Measurements from ENCODE around the gene INAFM2. TPM values are rescaled to one million over a fixed set of nuclear protein-coding genes. Genes with fewer than 3 reads are reported as not detected.

INAFM2 gene
- total RNA-seq, result 10 to 100 TPM; 39.0 to 41.3 (median 40.7) TPM

- peak; percentile 97 for DNase-seq (ENCODE audit: extremely low spot score)
- intact Hi-C loops (cut with DNase I), result loop anchor here (2.0 to 5.0 kb wide), 2 partner anchors 15 to 44 kb away; no protein-coding TSS in a partner anchor
- TF ChIP-seq EP300 (IDR thresholded peaks at IDR 0.05), result no peak
- TF ChIP-seq POLR2AphosphoS5 (IDR thresholded peaks at IDR 0.05), result peak; percentile 66 to 83
- TF ChIP-seq POLR2A (IDR thresholded peaks at IDR 0.05; ENCODE audit: low read depth), result no peak
- peak; percentile 60 to 77 (median 72) for TF ChIP-seq CTCF (IDR thresholded peaks at IDR 0.05)
- Histone ChIP-seq H3K4me3 (peak within 1 kb of the TSS; percentile 86 to 95 (median 95)), H3K4me1 (peaks cover 40 to 71% (median 64%) of the 10 kb centered on the region in 4 donors), H3K9me3 (no peaks in the 10 kb centered on the region), H3K27me3 (no peaks in the 10 kb centered on the region), H3K27ac (replicated peaks in 1 of 4) (peak within 1 kb of the TSS; percentile 92 to 98 (median 96)), H3K36me3 (peaks cover 0 to 5% (median 0%) of the 10 kb centered on the region in 4 donors)
- WGBS, result 1% methylated on average over 31 of the region's 103 CpGs
These were observed at the start of gene INAFM2 for GRCh38 chr15:40323239-40323952. INAFM2 (plus strand) TSS chr15:40323692; CDS start chr15:40324056, 364 bp downstream.

GRCh38 chr15:40274350-40275274 lies 48.9 kb upstream of the INAFM2 start:
- no peaks in the 10 kb centered on the region for H3K36me3 ChIP-seq
- TF ChIP-seq CTCF (IDR thresholded peaks at IDR 0.05) (peak in 2 of 3 experiments; percentile 100), EP300 (IDR thresholded peaks at IDR 0.05) (no peak), POLR2A (IDR thresholded peaks at IDR 0.05; ENCODE audit: low read depth) (no peak), POLR2AphosphoS5 (IDR thresholded peaks at IDR 0.05) (peak in 1 of 2 donors; percentile 62)
- peak; percentile 96 for DNase-seq (ENCODE audit: extremely low spot score)
- peaks cover 4 to 7% (median 5%) of the 10 kb centered on the region in 4 donors for H3K4me1 ChIP-seq
- intact Hi-C loops (cut with DNase I), result loop anchor here (1.0 to 2.0 kb wide), 2 partner anchors 57 to 230 kb away; no protein-coding TSS in a partner anchor
- no peak overlapping the region for H3K27ac ChIP-seq (replicated peaks in 1 of 4)
- H3K9me3 ChIP-seq, result no peaks in the 10 kb centered on the region
- H3K4me3 ChIP-seq, result no peak overlapping the region
- WGBS, result 53% methylated on average over 24 of the region's 26 CpGs
- peaks cover 0 to 27% (median 3%) of the 10 kb centered on the region in 4 donors for H3K27me3 ChIP-seq

- DNase-seq (ENCODE audit: extremely low spot score), result no peak
- H3K36me3 ChIP-seq, result no peaks in the 10 kb centered on the region
- no peak overlapping the region for H3K4me3 ChIP-seq
- TF ChIP-seq EP300 (IDR thresholded peaks at IDR 0.05) (no peak), POLR2AphosphoS5 (IDR thresholded peaks at IDR 0.05) (no peak), POLR2A (IDR thresholded peaks at IDR 0.05; ENCODE audit: low read depth) (no peak), CTCF (IDR thresholded peaks at IDR 0.05) (no peak)
- H3K9me3 ChIP-seq, result no peaks in the 10 kb centered on the region
- intact Hi-C loops (cut with DNase I), result loop anchor here (2.0 kb wide), 1 partner anchor 231 kb away; no protein-coding TSS in a partner anchor
- WGBS, result 85% methylated on average over 4 of the region's 5 CpGs
- peaks cover 9 to 13% (median 11%) of the 10 kb centered on the region in 4 donors for H3K4me1 ChIP-seq
- no peak overlapping the region for H3K27ac ChIP-seq (replicated peaks in 1 of 4)
- H3K27me3 ChIP-seq, result peaks cover 5 to 36% (median 11%) of the 10 kb centered on the region in 4 donors
These were observed 48.0 kb upstream of the INAFM2 start for GRCh38 chr15:40275523-40275922.

GRCh38 chr15:40275954-40276353 lies 47.5 kb upstream of the INAFM2 start:
- H3K27ac ChIP-seq (replicated peaks in 1 of 4), result no peak overlapping the region
- H3K36me3 ChIP-seq, result no peaks in the 10 kb centered on the region
- intact Hi-C loops (cut with DNase I), result loop anchor here (2.0 kb wide), 1 partner anchor 231 kb away; no protein-coding TSS in a partner anchor

More at GRCh38 chr15:40275954-40276353, 47.5 kb upstream of the INAFM2 start:
- WGBS, result 91% methylated on average over 7 of the region's 7 CpGs
- no peak overlapping the region for H3K4me3 ChIP-seq
- TF ChIP-seq EP300 (IDR thresholded peaks at IDR 0.05) (no peak), POLR2A (IDR thresholded peaks at IDR 0.05; ENCODE audit: low read depth) (no peak), CTCF (IDR thresholded peaks at IDR 0.05) (no peak), POLR2AphosphoS5 (IDR thresholded peaks at IDR 0.05) (no peak)
- peaks cover 9 to 13% (median 11%) of the 10 kb centered on the region in 4 donors for H3K4me1 ChIP-seq
- H3K27me3 ChIP-seq, result peaks cover 8 to 41% (median 14%) of the 10 kb centered on the region in 4 donors
- H3K9me3 ChIP-seq, result no peaks in the 10 kb centered on the region
- no peak for DNase-seq (ENCODE audit: extremely low spot score)

Measured in esophagus muscularis mucosa (tissue), 4 donors.